HG03103 (cell line): Measurements from ENCODE around the gene PACRG.
"Not testable (repeated sequence)": the region's sequence is repeated elsewhere in the genome, so short reads cannot be mapped to it uniquely, and the experiment has no call there.

ENCODE experiments used
- ATAC-seq: cut with Tn5 transposase; IDR thresholded peaks from one replicate; pipeline ENCODE4 v1.9.1; 2021; ENCODE audit warnings: low read depth; ENCODE audit not compliant: unreplicated experiment

Gene PACRG

DNA sequence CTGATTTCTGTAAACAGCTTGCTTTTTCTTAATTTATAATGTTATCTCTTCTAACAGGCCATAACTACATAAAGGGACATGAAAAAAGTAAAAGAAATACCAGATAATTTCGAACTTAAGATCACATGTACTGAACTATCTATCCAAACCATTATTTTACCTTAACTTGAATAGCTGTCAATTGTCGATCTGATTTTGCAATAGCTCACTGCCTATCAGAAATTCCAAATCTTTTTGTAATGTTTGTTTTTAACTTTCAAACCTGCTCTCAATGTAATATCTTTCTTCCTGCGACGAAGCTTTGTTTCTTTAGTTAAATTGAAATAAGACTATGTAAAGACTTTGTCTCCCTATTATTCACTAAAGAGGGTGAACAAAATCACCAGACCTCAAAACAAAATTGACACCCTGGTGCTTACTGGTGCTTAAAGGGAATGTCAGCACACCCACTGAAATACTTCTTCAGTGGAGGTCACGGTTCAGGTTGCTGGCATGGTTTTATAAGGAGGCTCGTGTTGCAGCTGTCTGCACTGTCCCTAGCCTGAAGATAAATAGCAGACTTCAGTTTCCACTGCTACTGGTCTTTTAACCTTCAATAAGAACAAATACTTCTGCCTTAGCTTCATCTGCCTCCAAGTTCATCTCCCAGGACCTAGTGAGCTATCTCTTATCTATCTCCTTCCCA is 569.2 kb downstream of the PACRG start:
- no peak for ATAC-seq

- no peak for ATAC-seq
Measured at GRCh38 chr6:163298079-163298830, 570.5 kb downstream of the PACRG start.

DNA sequence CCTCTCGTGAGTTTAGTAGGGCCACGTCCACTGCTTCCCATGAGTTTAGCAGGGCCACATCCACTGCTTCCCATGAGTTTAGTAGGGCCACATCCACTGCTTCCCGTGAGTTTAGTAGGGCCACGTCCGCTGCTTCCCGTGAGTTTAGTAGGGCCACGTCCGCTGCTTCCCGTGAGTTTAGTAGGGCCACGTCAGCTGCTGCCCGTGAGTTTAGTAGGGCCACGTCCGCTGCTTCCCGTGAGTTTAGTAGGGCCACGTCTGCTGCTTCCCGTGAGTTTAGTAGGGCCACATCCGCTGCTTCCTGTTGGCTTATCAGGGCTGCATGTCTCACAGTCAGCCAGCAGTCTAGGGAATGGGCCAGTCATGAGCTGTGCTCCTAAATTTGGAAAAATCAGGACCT is 573.1 kb downstream of the PACRG start:
- ATAC-seq: no peak

DNA sequence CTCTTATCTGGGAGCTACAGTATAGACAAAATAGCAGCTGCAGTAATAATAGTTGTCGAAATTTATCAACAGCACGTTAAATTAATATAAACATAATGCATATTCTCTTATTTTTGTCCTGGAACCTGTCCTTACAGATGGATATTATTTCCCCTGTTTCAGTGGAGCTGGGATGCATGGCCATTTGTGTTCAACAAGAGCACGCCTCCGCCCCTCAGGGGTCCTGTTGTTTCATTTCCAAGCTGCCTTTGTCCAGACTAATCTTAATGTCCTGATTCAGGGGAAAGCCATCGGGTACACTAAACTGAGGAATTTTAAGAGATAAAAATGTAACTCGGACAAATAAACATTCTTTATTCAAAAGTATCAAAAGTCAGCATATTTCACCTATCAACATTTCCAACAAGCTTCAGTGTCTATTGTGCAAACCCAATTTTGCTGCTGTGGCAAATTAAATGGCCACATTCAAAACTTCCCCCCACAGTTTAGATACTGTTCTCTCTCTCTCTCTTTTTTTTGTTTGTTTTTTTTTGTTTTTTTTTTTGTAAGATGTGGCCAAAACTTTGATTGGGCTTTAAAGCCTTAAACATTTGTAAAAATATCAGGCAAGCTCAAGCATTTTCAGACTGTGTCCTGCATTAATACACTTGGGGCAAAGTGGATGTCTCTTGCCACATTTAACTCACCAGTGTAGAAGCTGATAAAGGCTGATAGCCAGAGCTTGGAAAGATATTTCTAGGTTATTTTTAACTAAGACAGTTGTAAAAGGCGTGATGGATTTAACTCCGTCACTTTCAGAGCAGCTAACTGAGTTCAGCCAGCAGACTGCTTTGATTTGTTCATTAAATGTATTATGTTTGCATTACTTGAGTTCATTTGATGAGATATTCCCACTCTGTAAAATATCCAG is 574.2 kb downstream of the PACRG start:
- no peak for ATAC-seq

DNA sequence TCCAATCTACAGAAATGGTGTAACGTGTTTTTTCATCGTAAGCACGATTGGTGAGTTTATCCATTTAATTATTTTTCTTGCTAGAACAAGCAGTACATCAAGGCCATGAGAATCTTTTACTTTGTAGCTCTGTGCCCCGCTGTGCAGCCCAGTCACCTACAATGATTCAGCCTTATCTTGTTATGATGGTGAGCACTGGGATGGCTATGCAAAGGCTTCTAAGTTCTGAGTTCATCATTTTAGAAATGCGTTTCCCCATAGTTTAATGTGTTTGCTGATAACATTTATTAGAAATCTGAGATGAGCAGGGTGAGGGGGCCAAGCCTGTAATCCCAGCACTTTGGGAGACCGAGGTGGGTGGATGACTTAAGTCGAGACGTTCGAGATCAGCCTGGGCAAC is 575.0 kb downstream of the PACRG start:
- ATAC-seq: no peak

GRCh38 chr6:163306000-163306399 is 578.2 kb downstream of the PACRG start:
- ATAC-seq: no peak

GRCh38 chr6:163308629-163309440 is 581.1 kb downstream of the PACRG start:
- no peak for ATAC-seq

DNA sequence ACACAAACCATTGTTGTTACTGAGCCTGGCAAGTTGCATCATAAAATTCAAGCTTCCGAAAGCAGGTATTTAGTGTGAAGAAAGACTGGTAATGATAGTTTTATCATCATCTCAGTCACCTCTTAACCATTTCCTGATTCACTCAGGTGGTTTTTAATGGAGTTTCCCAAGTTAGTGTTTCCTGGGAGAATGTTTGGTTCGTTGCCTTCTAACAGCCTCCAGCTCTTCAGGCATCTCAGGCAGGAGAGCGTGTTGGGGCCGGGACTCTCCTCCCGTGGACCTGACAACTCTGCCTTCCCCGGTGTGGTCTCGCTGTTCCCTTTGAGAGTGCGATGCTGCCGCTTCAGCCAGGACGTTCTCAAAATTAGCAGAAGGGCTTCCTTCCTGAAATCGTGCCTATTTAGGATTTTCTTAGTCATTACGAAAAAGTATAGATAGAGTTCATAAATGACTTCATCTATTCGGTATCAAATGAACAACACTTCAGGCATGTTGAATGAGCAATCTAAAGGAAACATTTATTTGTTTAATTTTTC is 581.8 kb downstream of the PACRG start:
- no peak for ATAC-seq

DNA sequence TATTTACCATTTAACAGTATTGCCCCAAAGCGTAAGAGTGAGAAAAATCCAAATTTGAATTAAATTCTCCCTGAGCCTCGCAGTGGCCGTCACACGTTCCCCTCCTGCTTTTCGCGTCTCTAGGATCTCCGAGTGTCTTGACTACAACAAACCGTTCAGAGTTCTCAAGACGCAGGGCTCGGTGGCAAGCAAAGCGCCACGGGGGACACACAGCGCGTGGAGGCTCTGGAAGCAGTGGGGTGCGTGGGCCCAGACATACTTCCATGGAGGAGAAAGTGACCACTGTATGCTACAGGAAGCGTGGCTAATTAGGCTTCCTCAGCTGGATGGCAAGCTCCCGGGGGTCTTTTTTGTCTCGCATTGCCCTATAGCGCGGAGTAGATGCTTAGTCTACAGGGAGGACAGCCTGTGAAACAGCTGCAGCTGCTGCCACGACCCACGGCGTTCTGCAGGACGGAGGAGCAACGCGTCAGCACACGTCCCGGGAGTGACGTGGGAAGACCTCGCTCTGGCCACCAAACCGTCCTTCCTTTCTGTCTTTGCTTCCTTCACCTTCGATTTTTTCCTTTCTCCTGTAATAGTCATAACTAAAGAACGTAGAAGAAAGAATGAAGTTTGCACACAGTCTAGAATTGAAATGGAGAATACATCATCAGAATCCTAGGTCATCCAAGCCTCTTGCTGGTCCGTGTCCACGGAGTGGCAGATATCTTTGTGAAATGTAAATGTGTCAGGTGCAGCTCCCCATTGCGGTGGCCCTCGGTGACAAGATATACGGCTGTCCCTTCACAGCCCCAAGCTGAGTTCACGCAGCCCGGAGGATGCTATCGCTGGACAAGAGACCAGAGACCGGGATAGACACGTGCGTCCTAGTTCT is 582.6 kb downstream of the PACRG start:
- no peak for ATAC-seq

DNA sequence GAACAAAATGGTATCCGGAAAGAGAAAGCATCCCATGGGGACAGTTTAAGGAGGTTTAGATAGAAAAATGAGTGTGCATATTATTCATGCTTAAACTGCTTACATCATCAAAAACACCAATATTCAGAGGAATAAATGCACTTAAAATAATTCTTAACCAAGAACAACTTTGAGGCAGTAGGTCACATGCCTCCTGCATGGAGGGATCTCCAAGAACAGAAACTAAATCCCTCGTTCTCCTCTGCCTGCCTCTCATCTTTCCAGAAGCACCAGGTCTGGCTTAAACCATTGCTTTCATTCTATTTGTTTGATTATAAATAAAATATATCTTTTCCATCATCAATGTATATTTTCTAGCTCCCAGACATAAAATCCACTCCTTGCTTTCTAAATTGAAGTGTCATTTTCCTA is 583.2 kb downstream of the PACRG start:
- ATAC-seq: no peak

DNA sequence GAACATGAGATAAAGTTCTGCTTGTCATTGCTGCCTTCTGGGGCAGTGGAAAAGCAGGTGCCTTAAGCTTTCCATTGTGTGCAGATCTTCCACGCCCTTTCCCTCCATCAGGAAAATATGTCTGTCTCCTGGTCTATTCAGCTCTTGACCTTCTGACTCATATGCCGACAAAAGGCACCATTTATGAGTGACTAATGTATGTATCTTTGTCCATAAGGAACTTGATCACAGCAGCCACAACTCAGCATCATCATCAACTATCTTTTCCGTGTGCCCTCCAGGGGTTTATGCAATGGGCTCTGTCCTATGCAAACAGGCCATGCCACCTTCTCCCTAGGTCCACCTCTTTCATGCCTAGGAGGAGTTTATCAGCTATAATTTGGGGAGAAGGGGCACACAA is 584.1 kb downstream of the PACRG start:
- no peak for ATAC-seq

DNA sequence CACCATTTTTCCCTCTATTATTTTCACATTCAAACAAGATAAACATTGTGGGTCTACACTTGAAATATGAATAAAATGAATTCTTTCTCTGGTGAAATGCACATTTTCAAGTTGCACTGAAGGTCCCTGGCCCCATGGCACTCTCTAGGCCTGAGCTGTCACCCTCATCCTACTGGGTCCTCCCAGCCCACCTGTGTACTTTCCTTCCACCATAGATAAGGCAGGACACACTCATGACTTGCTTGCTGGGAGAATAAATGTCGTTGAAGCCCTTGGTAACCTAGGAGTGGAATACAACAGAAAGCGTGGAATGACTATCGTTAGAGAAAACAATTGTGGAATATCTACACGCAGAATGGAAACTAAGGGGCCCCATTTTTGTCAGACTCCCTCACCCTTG is 585.8 kb downstream of the PACRG start:
- no peak for ATAC-seq

- no peak for ATAC-seq
Measured at GRCh38 chr6:163313981-163314380, 586.2 kb downstream of the PACRG start.

GRCh38 chr6:163314791-163315470 is 587.2 kb downstream of the PACRG start:
- no peak for ATAC-seq

- not testable (repeated sequence) for ATAC-seq
Measured at GRCh38 chr6:163316866-163317495, 589.2 kb downstream of the PACRG start.

DNA sequence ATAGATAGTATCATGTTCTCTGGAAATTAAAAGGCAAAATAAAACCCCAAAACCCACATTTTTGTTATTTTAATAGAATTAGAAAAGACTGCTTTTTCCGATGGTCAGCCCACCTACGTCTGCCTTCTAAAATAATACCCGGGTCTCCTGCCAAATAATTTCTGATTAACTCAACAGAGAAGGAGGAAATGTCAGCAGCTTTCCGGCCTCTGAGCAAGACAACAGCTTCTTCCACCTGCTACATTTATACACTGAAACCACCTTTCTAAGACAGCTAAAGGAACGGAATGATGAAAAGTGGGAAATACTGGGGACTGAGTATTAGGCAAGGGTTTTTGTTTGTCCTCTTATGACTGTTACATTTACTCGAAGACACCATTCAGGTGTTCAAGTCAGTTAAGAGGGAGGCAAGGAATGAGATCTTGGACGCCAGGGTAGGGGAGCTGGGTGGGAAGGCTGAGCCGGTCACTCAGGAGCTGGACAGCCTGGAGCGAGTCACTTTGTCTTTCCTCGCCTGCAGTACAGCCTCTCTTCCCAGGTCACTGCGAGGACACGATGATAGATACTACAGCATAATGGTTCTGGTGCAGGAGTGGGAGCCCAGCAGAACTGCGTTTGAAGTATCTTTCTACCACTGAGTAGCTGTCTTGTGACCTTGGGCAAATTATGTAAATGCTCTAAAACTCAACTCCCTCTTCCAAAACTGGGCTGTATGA is 590.5 kb downstream of the PACRG start:
- ATAC-seq: no peak

DNA sequence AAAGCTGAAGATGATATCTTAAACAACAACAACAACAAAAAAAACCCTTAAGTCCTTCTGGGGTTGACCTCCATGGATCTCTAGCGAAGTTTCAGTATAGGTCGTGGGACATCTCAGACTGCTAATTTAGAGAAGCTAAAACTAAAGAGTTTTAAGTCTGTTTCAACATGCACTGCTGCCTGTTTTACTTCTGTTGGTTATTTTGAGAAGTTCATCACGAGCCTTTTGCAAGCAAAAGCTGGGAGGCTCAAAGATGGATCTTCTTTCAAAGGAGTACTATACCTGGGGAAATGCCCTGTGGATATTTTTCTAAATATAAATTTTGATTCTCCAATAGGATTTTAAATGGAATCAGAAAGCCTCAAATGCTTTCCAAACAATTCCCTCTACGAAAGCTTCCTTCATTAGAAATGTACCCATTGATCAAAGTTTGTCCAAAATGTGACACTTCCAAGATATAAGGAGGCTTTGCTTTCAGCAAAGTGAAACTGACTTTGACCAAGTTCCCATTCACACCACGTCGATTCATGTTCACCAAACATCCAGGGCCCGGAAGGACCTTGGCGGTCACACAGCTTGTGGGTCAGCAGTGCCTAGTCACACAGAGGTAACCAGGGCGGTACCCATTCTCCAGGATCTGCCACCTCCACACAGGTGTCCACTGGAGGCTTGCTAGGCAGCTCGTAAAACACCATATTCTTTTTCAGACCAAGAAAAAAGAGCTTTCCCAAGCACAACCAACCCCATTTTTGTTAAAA is 592.0 kb downstream of the PACRG start:
- no peak for ATAC-seq
